H1 (cell line): ENCODE data around the gene VEGFC. TPM values are rescaled to one million over a fixed set of nuclear protein-coding genes. Genes with fewer than 3 reads are reported as not detected.

Experiments used
- ATF2 ChIP-seq: IDR thresholded peaks from 2 replicates; pipeline ENCODE4 v1.6.1; 2012; ENCODE audit warnings: low read length, inconsistent platforms
- BRCA1 ChIP-seq: IDR thresholded peaks from 2 replicates; pipeline ENCODE4 v1.6.1; 2012; ENCODE audit warnings: low read depth, low read length, improper control_type of control experiment
- CBX5 ChIP-seq: fragments of 300-800, 300-1000 bp; sonication (generic); IDR thresholded peaks from 2 replicates; pipeline ENCODE4 v1.7.1; 2016; ENCODE audit warnings: antibody characterized with exemption, low read length, low read depth
- CHD1 ChIP-seq: IDR thresholded peaks from 2 replicates; pipeline ENCODE4 v1.6.1; 2012; ENCODE audit warnings: low read depth, low read length, improper control_type of control experiment
- EGR1 ChIP-seq: IDR thresholded peaks from 2 replicates; pipeline ENCODE4 v1.6.1; 2011; ENCODE audit warnings: low read depth, low read length, borderline replicate concordance
- GTF2F1 ChIP-seq: IDR thresholded peaks from 2 replicates; pipeline ENCODE4 v1.6.1; 2012; ENCODE audit warnings: low read depth, low read length, improper control_type of control experiment, borderline replicate concordance
- SIX5 ChIP-seq: IDR thresholded peaks from 2 replicates; pipeline ENCODE4 v1.6.1; 2011; ENCODE audit warnings: mild to moderate bottlenecking, low read depth, low read length
- TEAD4 ChIP-seq: IDR thresholded peaks from 2 replicates; pipeline ENCODE4 v1.6.1; 2012; ENCODE audit warnings: low read depth, low read length, inconsistent platforms, mixed read lengths
- polyA plus RNA-seq, 7 experiments: library from polyadenylated mRNA; depleted of rRNA in 3 of 7; stranded (reverse) in 5 of 7; unstranded in 2 of 7; fragments of >200 nt in 5 of 7; fragments of 200-250 nt in 2 of 7; gene quantifications; 1 replicate in 5 of 7; 2 replicates in 1 of 7; 4 replicates in 1 of 7; pipeline versions ENCODE4 v1.2.1 to v1.2.3, GENCODE V29; 2011 to 2013; ENCODE audit warnings: missing spikeins in 2 of 7, mixed read lengths in 2 of 7
- total RNA-seq: library from RNA; stranded (reverse); fragmentation: NEBNext Ultra II Directional; extraction: Animal tissue kit (Norgen Biotek cat#: 25700); gene quantifications from 2 replicates; pipeline ENCODE4 v1.2.1, GENCODE V29; 2021

The VEGFC gene
- total and polyA plus RNA-seq, 2 of the 8 experiments (the other 6 are each of a cell fraction or from before 2014, with no cell fraction given): 0.53 to 1.4 TPM

- no peak for TF ChIP-seq EGR1
- TF ChIP-seq GTF2F1: no peak
- TF ChIP-seq ATF2: no peak
- no peak for TF ChIP-seq BRCA1
- TF ChIP-seq SIX5: no peak
- no peak for TF ChIP-seq CHD1
- no peak for TF ChIP-seq TEAD4
- no peak for TF ChIP-seq CBX5
These were observed 11.6 kb downstream of the VEGFC start (continued) for GRCh38 chr4:176780995-176781738.
